K562 (cell line): Measurements from ENCODE around the gene FMR1. TPM values are rescaled to one million over a fixed set of nuclear protein-coding genes. Genes with fewer than 3 reads are reported as not detected.

Source experiments
- ATAC-seq: fragments of 200-7000 bp; cut with Tn5 transposase; 3 replicates; pipeline ENCODE4 v1.9.1; 2020; ENCODE audit warnings: moderate library complexity
- BruUV-seq: library from RNA; stranded (reverse); fragments of 400-500 nt; replicated peaks from 2 replicates; lab custom pipeline; 2021; lab: Mats Ljungman, UMichigan
- CTCF ChIA-PET: fragments of 300-600 bp; formaldehyde crosslinking; extraction: SDS; loops from one replicate; lab custom pipeline; 2021; ENCODE audit warnings: low intra/inter-chr PET ratio; lab: Yijun Ruan, JAX
- POLR2A ChIA-PET: fragments of 300-600, 350-650 bp; sonication (Branson Sonifier 250); formaldehyde crosslinking; extraction: SDS; loops from one replicate; lab custom pipeline; 2021; ENCODE audit warnings: antibody characterized with exemption, inconsistent platforms; lab: Yijun Ruan, JAX
- DNase-seq, 4 experiments: peaks; one replicate each; pipeline versions ENCODE4 v3.0.0 to v3.0.0-alpha.2; 2011 to 2018; ENCODE audit warnings: low spot score in 3 of 4, mixed read lengths in 3 of 4; ENCODE audit errors: extremely low read depth in 1 of 4
- FAIRE-seq: peaks from 2 replicates; lab custom pipeline; 2011; peaks lifted over from hg19 to GRCh38; lab: Jason Lieb, UNC
- H2AFZ ChIP-seq: 2 replicates; pipeline ENCODE4 v1.6.0; 2011; ENCODE audit warnings: low read depth, low read length, control low read depth, inconsistent platforms
- H3K27ac ChIP-seq: fragments of 200-600 bp; 3 replicates; pipeline ENCODE4 v1.8.0; 2011; ENCODE audit warnings: low read depth, mild to moderate bottlenecking, control low read depth, inconsistent platforms, low read length, moderate library complexity, mixed read lengths; ENCODE audit errors: extremely low read depth
- H3K27me3 ChIP-seq, 2 experiments: fragments of 300-600 bp in 1 of 2; 2 replicates in 1 of 2; 3 replicates in 1 of 2; pipeline versions ENCODE4 v1.6.0 to v1.8.0; 2011; ENCODE audit warnings: inconsistent platforms in 2 of 2, low read length in 2 of 2, mild to moderate bottlenecking in 1 of 2, mixed read lengths in 1 of 2, moderate library complexity in 1 of 2; ENCODE audit not compliant: control insufficient read depth in 2 of 2, insufficient read depth in 2 of 2
- H3K36me3 ChIP-seq: fragments of 300-600 bp; 3 replicates; pipeline ENCODE4 v1.8.0; 2011; ENCODE audit warnings: mild to moderate bottlenecking, low read length, inconsistent platforms; ENCODE audit not compliant: control insufficient read depth, insufficient read depth
- H3K4me1 ChIP-seq, 2 experiments: fragments of 200-600 bp in 1 of 2; replicated peaks in 1 of 2; 2 replicates in 1 of 2; 3 replicates in 1 of 2; pipeline versions ENCODE4 v1.5.1 to v1.8.0; 2011; ENCODE audit warnings: inconsistent platforms in 2 of 2, low read length in 2 of 2, mild to moderate bottlenecking in 1 of 2, mixed read lengths in 1 of 2, moderate library complexity in 1 of 2; ENCODE audit not compliant: control insufficient read depth in 2 of 2, insufficient read depth in 2 of 2
- H3K4me2 ChIP-seq: 2 replicates; pipeline ENCODE4 v1.6.1; 2011; ENCODE audit warnings: low read length, control low read depth, inconsistent platforms, mixed read lengths; ENCODE audit not compliant: insufficient read depth
- H3K4me3 ChIP-seq: fragments of 200-600 bp; sonication (generic), shearing (Covaris generic); 2 replicates; pipeline ENCODE4 v1.5.1; 2016; ENCODE audit warnings: control low read depth, inconsistent platforms
- H3K79me2 ChIP-seq: fragments of 200-600 bp; 3 replicates; pipeline ENCODE4 v1.8.0; 2011; ENCODE audit warnings: low read length, inconsistent platforms; ENCODE audit not compliant: control insufficient read depth, insufficient read depth
- H3K9ac ChIP-seq, 2 experiments: 2 replicates each; pipeline versions ENCODE4 v1.6.0 to v1.6.1; 2011; ENCODE audit warnings: low read depth in 2 of 2, low read length in 2 of 2, control low read depth in 1 of 2, inconsistent platforms in 1 of 2, mild to moderate bottlenecking in 1 of 2, mixed read lengths in 1 of 2; ENCODE audit not compliant: insufficient read depth in 1 of 2
- H3K9me1 ChIP-seq: one replicate; pipeline ENCODE4 v1.6.0; 2011; ENCODE audit warnings: inconsistent platforms, mild to moderate bottlenecking, low read length, moderate library complexity; ENCODE audit not compliant: control insufficient read depth, insufficient read depth
- H3K9me3 ChIP-seq: replicated peaks from 2 replicates; pipeline ENCODE4 v1.5.1; 2011; ENCODE audit warnings: low read depth, low read length, inconsistent platforms; ENCODE audit not compliant: control insufficient read depth, insufficient read depth
- H4K20me1 ChIP-seq: replicated peaks from 2 replicates; pipeline ENCODE4 v1.6.1; 2011; ENCODE audit warnings: low read length, inconsistent platforms, mixed read lengths; ENCODE audit not compliant: control insufficient read depth, insufficient read depth
- CBX3 ChIP-seq, 2 experiments: IDR thresholded peaks; 1 replicate in 1 of 2; 2 replicates in 1 of 2; pipeline ENCODE4 v1.6.1; 2012; ENCODE audit warnings: inconsistent platforms in 2 of 2, low read length in 2 of 2, borderline replicate concordance in 1 of 2, control low read depth in 1 of 2
- ELK3 ChIP-seq: fragments of 450-650 bp; formaldehyde crosslinking; IDR thresholded peaks from 2 replicates; pipeline ENCODE4 v1.4.0; 2020; ENCODE audit warnings: mild to moderate bottlenecking
- ILK ChIP-seq: fragments of 450-650 bp; IDR thresholded peaks from 2 replicates; pipeline ENCODE4 v1.6.1; 2016; ENCODE audit warnings: missing genetic modification characterization, low read depth, mild to moderate bottlenecking, missing compliant biosample characterization, moderate library complexity, borderline replicate concordance
- MCM7 ChIP-seq, 2 experiments: fragments of 450-650 bp; IDR thresholded peaks; 2 replicates each; pipeline ENCODE4 v1.6.1; 2016 to 2018
- MLLT1 ChIP-seq, 2 experiments: fragments of 450-650 bp; IDR thresholded peaks; 2 replicates each; pipeline ENCODE4 v1.6.1; 2016
- NFRKB ChIP-seq: fragments of 450-650 bp; IDR thresholded peaks from 2 replicates; pipeline ENCODE4 v1.6.1; 2016; ENCODE audit warnings: low read depth
- POLR2G ChIP-seq: fragments of 200-400 bp; formaldehyde crosslinking; IDR thresholded peaks from 2 replicates; pipeline ENCODE4 v1.6.1; 2017; ENCODE audit warnings: low read depth, mild to moderate bottlenecking, antibody characterized with exemption, low read length, moderate library complexity
- SAFB2 ChIP-seq: fragments of 200-400 bp; formaldehyde crosslinking; IDR thresholded peaks from 2 replicates; pipeline ENCODE4 v1.6.1; 2018; ENCODE audit warnings: borderline replicate concordance, low read length, low read depth, moderate library complexity; ENCODE audit not compliant: severe bottlenecking
- SMAD4 ChIP-seq: fragments of 250-450 bp; sonication (Bioruptor Pico); conservative IDR thresholded peaks from 2 replicates; pipeline ENCODE4 v1.8.0; 2021; ENCODE audit warnings: inconsistent platforms, mild to moderate bottlenecking, moderate library complexity
- SMARCB1 ChIP-seq: IDR thresholded peaks from 2 replicates; pipeline ENCODE4 v1.6.1; 2011; ENCODE audit warnings: improper control_type of control experiment, low read depth; ENCODE audit not compliant: insufficient read length
- SNIP1 ChIP-seq: fragments of 450-650 bp; IDR thresholded peaks from 2 replicates; pipeline ENCODE4 v1.7.1; 2017; ENCODE audit warnings: low read depth, mild to moderate bottlenecking
- ZNF253 ChIP-seq: fragments of 250-450 bp; sonication (Bioruptor Pico); conservative IDR thresholded peaks from 2 replicates; pipeline ENCODE4 v1.6.1; 2021; ENCODE audit warnings: mild to moderate bottlenecking
- WGBS: fragments of 100-300 bp; shearing (Covaris generic); methylation state at CpG from one replicate; pipeline ENCODE4 v1.1.6; 2016; ENCODE audit warnings: low coverage, mixed read lengths; ENCODE audit not compliant: insufficient coverage; ENCODE audit errors: missing lambda C conversion rate; 5-methylcytosine and 5-hydroxymethylcytosine counted together
- in situ Hi-C: fragments of 300-500 bp; cut with MboI; formaldehyde crosslinking; loops from 4 replicates; pipeline ENCODE4 v1.15.0; 2018; ENCODE audit warnings: inconsistent platforms, mixed read lengths
- intact Hi-C: fragments of 100-400 bp; cut with micrococcal nuclease; formaldehyde crosslinking; loops from 2 replicates; pipeline ENCODE4 v1.14.2; 2022
- polyA plus RNA-seq, 8 experiments: library from polyadenylated mRNA; depleted of rRNA in 4 of 8; stranded (reverse) in 5 of 8; unstranded in 3 of 8; fragments of >200 nt; fragmentation: Nextera tagmentation in 2 of 8; fragmentation: Illumina TruSeq in 1 of 8; extraction: Ambion mirVana in 2 of 8; extraction: Trizol in 1 of 8; gene quantifications; 2 replicates each; pipeline versions ENCODE4 v1.2.1 to v1.2.3, GENCODE V29; 2011 to 2014; ENCODE audit warnings: inconsistent platforms in 1 of 8, missing spikeins in 1 of 8
- total RNA-seq, 7 experiments: library from RNA; depleted of rRNA in 6 of 7; stranded (reverse); fragments of >200 nt in 6 of 7; fragmentation: Illumina TruSeq in 2 of 7; extraction: Trizol in 2 of 7; gene quantifications; 2 replicates each; pipeline versions ENCODE4 v1.2.1 to v1.2.3, GENCODE V29; 2011 to 2021; ENCODE audit warnings: low replicate concordance in 1 of 7

FMR1 gene
- total and polyA plus RNA-seq, 9 of the 15 experiments (the other 6 are each of a cell fraction or from before 2014, with no cell fraction given): 4.8 to 26.5 (median 20.5) TPM

GRCh38 chrX:147897117-147897516 is 14.6 kb upstream of the FMR1 start:
- H3K79me2 ChIP-seq: no peaks in the 10 kb centered on the region
- TF ChIP-seq ZNF253 (CRISPR knock-in tag) (no peak), SAFB2 (no peak), POLR2G (peak; percentile 53; the same call in 1 of the 2 replicates), MCM7 (IDR thresholded peaks at IDR 0.05) (no peak), ILK (tag) (no peak), SMAD4 (CRISPR knock-in tag) (no peak)
- TF ChIP-seq, all 486 proteins: peak for 1
- Histone ChIP-seq H3K27ac (no peak overlapping the region), H3K9ac (no peak overlapping the region), H3K9me1 (no peaks in the 10 kb centered on the region), H2AFZ (no peak overlapping the region), H3K27me3 (no peaks in the 10 kb centered on the region), H3K36me3 (no peaks in the 10 kb centered on the region), H4K20me1 (no peaks in the 10 kb centered on the region), H3K4me1 (no peaks in the 10 kb centered on the region), H3K9me3 (no peaks in the 10 kb centered on the region), H3K4me2 (no peak overlapping the region), H3K4me3 (no peak overlapping the region)
- ChIA-PET CTCF (no interaction called here), POLR2A (interaction anchor here (1.8 kb wide), 1 partner anchor 19 kb away, joined by 6 read pairs; no protein-coding TSS in a partner anchor)
- no peak for FAIRE-seq
- WGBS: 44% methylated on average over 8 of the region's 31 CpGs
- ATAC-seq: no peak
- BruUV-seq: no TSS peak
- in situ Hi-C loops (no loop called here), intact Hi-C loops (no loop called here)
- no peak for DNase-seq

- Histone ChIP-seq H3K9ac (no peak overlapping the region), H3K4me2 (no peak overlapping the region), H3K79me2 (no peaks in the 10 kb centered on the region), H3K9me1 (no peaks in the 10 kb centered on the region), H3K27ac (no peak overlapping the region), H3K27me3 (no peaks in the 10 kb centered on the region), H2AFZ (no peak overlapping the region), H3K4me1 (no peaks in the 10 kb centered on the region), H3K9me3 (no peaks in the 10 kb centered on the region), H4K20me1 (no peaks in the 10 kb centered on the region), H3K4me3 (no peak overlapping the region), H3K36me3 (no peaks in the 10 kb centered on the region)
- intact Hi-C loops (no loop called here), in situ Hi-C loops (no loop called here)
- FAIRE-seq: no peak
- WGBS: 0% methylated on average over 1 of the region's 1 CpG
- CTCF ChIA-PET: no interaction called here
- ATAC-seq: no peak
- DNase-seq: no peak
- POLR2A ChIA-PET: no interaction called here
- no TSS peak for BruUV-seq
- TF ChIP-seq SNIP1: no peak
- no peak for TF ChIP-seq ELK3
- TF ChIP-seq MLLT1 (IDR thresholded peaks at IDR 0.05): no peak
- TF ChIP-seq CBX3 (IDR thresholded peaks at IDR 0.05; ENCODE audit: borderline replicate concordance in 1 of 2, low read length in 2 of 2): no peak
- no peak for TF ChIP-seq SMARCB1
- TF ChIP-seq NFRKB: no peak
Measured at GRCh38 chrX:147898951-147899350, 12.8 kb upstream of the FMR1 start.
